GM12878 (cell line): ENCODE data around the gene MATN3. TPM values are rescaled to one million over a fixed set of nuclear protein-coding genes. Genes with fewer than 3 reads are reported as not detected.

Experiments
- ATAC-seq: fragments of 200-7000 bp; cut with Tn5 transposase; 3 replicates; pipeline ENCODE4 v1.9.1; 2020; ENCODE audit warnings: mild to moderate bottlenecking, moderate library complexity
- BruUV-seq: library from RNA; stranded (reverse); fragments of 400-500 nt; replicated peaks from 2 replicates; lab custom pipeline; 2021; lab: Mats Ljungman, UMichigan
- CTCF ChIA-PET: fragments of 300-600 bp; sonication (Branson Sonifier 250); formaldehyde crosslinking; extraction: SDS; loops from one replicate; lab custom pipeline; 2021; ENCODE audit warnings: inconsistent platforms; lab: Yijun Ruan, JAX
- POLR2A ChIA-PET: fragments of 350-600 bp; formaldehyde crosslinking; extraction: SDS; loops from one replicate; lab custom pipeline; 2021; ENCODE audit warnings: inconsistent platforms; lab: Charles Lee
- RAD21 ChIA-PET: fragments of 300-600 bp; sonication (Branson Sonifier 250); formaldehyde crosslinking; loops from one replicate; lab custom pipeline; 2023; ENCODE audit warnings: antibody characterized with exemption; ENCODE audit not compliant: unreplicated experiment; lab: Charles Lee
- SMC1A ChIA-PET: fragments of 300-600 bp; sonication (Branson Sonifier 250); formaldehyde crosslinking; loops from one replicate; lab custom pipeline; 2023; ENCODE audit not compliant: unreplicated experiment, uncharacterized antibody; lab: Charles Lee
- DNase-seq: peaks from one replicate; pipeline ENCODE4 v3.0.0-alpha.2; 2011; ENCODE audit warnings: low read depth, low spot score
- FAIRE-seq: peaks from 3 replicates; lab custom pipeline; 2011; peaks lifted over from hg19 to GRCh38; lab: Jason Lieb, UNC
- H2AFZ ChIP-seq: 2 replicates; pipeline ENCODE4 v1.6.0; 2011; ENCODE audit warnings: low read depth, low read length, control low read depth; ENCODE audit not compliant: control insufficient read depth
- H3K27ac ChIP-seq: 2 replicates; pipeline ENCODE4 v1.5.1; 2011; ENCODE audit warnings: control low read depth; ENCODE audit not compliant: control insufficient read depth, insufficient read depth
- H3K27me3 ChIP-seq, 2 experiments: replicated peaks in 1 of 2; 2 replicates each; pipeline versions ENCODE4 v1.6.0 to v1.6.1; 2011; ENCODE audit warnings: low read length in 1 of 2; ENCODE audit not compliant: control insufficient read depth in 2 of 2, insufficient read depth in 2 of 2
- H3K36me3 ChIP-seq, 2 experiments: 2 replicates each; pipeline ENCODE4 v1.5.1; 2011; ENCODE audit warnings: low read length in 1 of 2; ENCODE audit not compliant: control insufficient read depth in 2 of 2, insufficient read depth in 2 of 2
- H3K4me1 ChIP-seq: 2 replicates; pipeline ENCODE4 v1.6.1; 2011; ENCODE audit warnings: mild to moderate bottlenecking, low read length, moderate library complexity, mixed read lengths; ENCODE audit not compliant: control insufficient read depth, insufficient read depth
- H3K4me2 ChIP-seq: 2 replicates; pipeline ENCODE4 v1.6.0; 2011; ENCODE audit warnings: control low read depth; ENCODE audit not compliant: control insufficient read depth, insufficient read depth
- H3K4me3 ChIP-seq: fragments of 200-600 bp; sonication (generic); 2 replicates; pipeline ENCODE4 v1.5.1; 2016
- H3K79me2 ChIP-seq: 2 replicates; pipeline ENCODE4 v1.6.0; 2011; ENCODE audit warnings: low read length; ENCODE audit not compliant: control insufficient read depth, insufficient read depth
- H3K9ac ChIP-seq: 2 replicates; pipeline ENCODE4 v1.8.0; 2011; ENCODE audit warnings: low read length, control low read depth, mixed read lengths; ENCODE audit not compliant: control insufficient read depth, insufficient read depth
- H3K9me3 ChIP-seq: replicated peaks from 3 replicates; pipeline ENCODE4 v1.5.1; 2011; ENCODE audit warnings: mild to moderate bottlenecking, low read length; ENCODE audit not compliant: control insufficient read depth, insufficient read depth
- H4K20me1 ChIP-seq: 2 replicates; pipeline ENCODE4 v1.6.0; 2011; ENCODE audit not compliant: control insufficient read depth, insufficient read depth
- CREB1 ChIP-seq: IDR thresholded peaks from 2 replicates; pipeline ENCODE4 v1.6.1; 2012; ENCODE audit warnings: low read depth, mild to moderate bottlenecking, inconsistent platforms
- RELA ChIP-seq: fragments of 450-650 bp; IDR thresholded peaks from 2 replicates; pipeline ENCODE4 v1.8.0; 2014; ENCODE audit warnings: borderline replicate concordance; ENCODE audit not compliant: partially characterized antibody
- SMARCA5 ChIP-seq: fragments of 450-650 bp; IDR thresholded peaks from 2 replicates; pipeline ENCODE4 v1.6.1; 2017; ENCODE audit warnings: mild to moderate bottlenecking
- SP1 ChIP-seq: IDR thresholded peaks from one replicate; pipeline ENCODE4 v1.6.1; 2011; ENCODE audit warnings: low read depth, low read length
- TCF12 ChIP-seq: IDR thresholded peaks from 2 replicates; pipeline ENCODE4 v1.6.1; 2011; ENCODE audit warnings: low read depth, mild to moderate bottlenecking, low read length
- WGBS: methylation state at CpG from one replicate; pipeline ENCODE4 v1.1.6; 2016; ENCODE audit warnings: low lambda C conversion rate; ENCODE audit not compliant: insufficient replicate concordance, insufficient coverage; ENCODE audit errors: missing lambda C conversion rate; 5-methylcytosine and 5-hydroxymethylcytosine counted together
- in situ Hi-C: fragments of 300-500 bp; cut with MboI; formaldehyde crosslinking; loops from 9 replicates; pipeline ENCODE4 v1.14.3; 2018; ENCODE audit warnings: mixed read lengths
- intact Hi-C: fragments of 100-400 bp; cut with micrococcal nuclease; formaldehyde crosslinking; loops from one replicate; pipeline ENCODE4 v1.14.2; 2022; ENCODE audit not compliant: unreplicated experiment
- polyA plus RNA-seq, 11 experiments: library from polyadenylated mRNA; depleted of rRNA in 4 of 11; unstranded in 6 of 11; stranded (reverse) in 5 of 11; fragments of >200 nt; fragmentation: Nextera tagmentation in 4 of 11; fragmentation: Illumina TruSeq in 1 of 11; extraction: Ambion mirVana in 4 of 11; extraction: Trizol in 1 of 11; gene quantifications; 1 replicate in 1 of 11; 2 replicates in 10 of 11; pipeline versions ENCODE4 v1.2.1 to v1.2.3, GENCODE V29; 2011 to 2016; ENCODE audit warnings: inconsistent platforms in 2 of 11, missing spikeins in 2 of 11, low read depth in 1 of 11
- total RNA-seq, 4 experiments: library from RNA; depleted of rRNA in 3 of 4; stranded (reverse); fragments of >200 nt in 3 of 4; fragmentation: Illumina TruSeq in 1 of 4; extraction: Trizol in 1 of 4; gene quantifications; 2 replicates each; pipeline versions ENCODE4 v1.2.1 to v1.2.3, GENCODE V29; 2013 to 2021
- TF ChIP-seq, protein P1 (sequence below): fragments of 450-650 bp; IDR thresholded peaks from 2 replicates; pipeline ENCODE4 v1.6.1; 2017; ENCODE audit warnings: mild to moderate bottlenecking, moderate library complexity

Gene MATN3
- total and polyA plus RNA-seq, 10 of the 15 experiments (the other 5 are each of a cell fraction or from before 2014, with no cell fraction given): 0.09 TPM; not detected in 9

DNA sequence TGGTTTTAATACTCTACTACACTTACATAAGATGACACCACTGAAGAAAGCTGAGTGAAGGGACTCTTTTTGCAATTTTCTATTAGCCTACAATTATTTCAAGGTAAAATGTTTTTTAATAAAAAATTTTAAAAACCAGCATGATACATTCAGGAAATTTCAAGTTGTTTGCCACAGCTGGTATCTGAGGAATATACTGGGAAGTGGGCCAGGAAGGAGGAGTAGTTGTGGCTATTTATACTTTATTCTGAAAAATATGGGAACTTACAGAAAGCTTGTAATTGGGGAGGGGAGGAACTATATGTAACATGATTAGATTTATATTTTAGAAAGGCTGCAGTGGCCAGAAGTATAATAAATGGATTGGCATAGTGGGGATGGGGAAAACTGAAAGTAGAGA, 63.4 kb downstream of the MATN3 start (continued):
- no peak for TF ChIP-seq CREB1
- no peak for TF ChIP-seq SMARCA5

DNA sequence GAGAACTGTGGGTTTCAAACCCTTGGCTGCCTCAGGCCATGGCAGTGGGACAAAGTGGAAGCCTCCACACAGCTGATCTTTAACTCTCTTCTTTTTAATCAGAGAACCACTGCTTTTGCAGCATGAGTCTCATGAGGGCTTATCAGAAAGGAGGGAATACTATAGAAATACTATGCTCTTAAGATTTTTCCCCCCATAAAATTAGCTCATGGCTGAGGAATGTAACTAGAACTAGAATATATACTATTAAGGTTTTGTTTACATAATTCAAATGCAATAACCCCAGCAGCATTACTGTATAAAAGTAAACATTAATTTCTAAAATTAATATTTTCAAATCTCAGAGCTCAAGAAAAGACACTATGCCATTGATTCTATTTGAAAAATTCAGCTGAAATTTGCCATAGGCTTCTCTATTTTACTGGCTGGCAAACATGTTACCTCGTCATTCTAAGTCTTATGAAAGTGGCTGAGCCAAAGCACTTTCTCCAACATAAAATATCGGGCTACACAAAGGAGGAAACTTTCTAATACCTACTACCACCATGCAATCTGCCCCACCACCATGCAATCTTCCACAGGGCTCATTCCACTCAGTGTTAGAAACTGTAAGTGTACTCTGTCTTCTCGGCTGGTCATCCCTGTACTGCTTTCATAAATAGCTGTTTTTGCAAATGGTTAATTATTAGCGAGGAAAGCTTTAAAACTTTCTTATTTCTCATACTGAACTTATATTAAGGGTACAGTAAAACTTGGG, 65.1 kb downstream of the MATN3 start:
- no peaks in the 10 kb centered on the region for H4K20me1 ChIP-seq
- RAD21 ChIA-PET: no interaction called here
- SMC1A ChIA-PET: interaction anchor here (0.6 to 1.4 kb wide), 3 partner anchors 12 to 160 kb away, joined by 3 to 6 read pairs (median 4); no protein-coding TSS in a partner anchor
- intact Hi-C loops (no loop called here), in situ Hi-C loops (no loop called here)
- no TSS peak for BruUV-seq
- H3K4me2 ChIP-seq: no peak overlapping the region
- no peaks in the 10 kb centered on the region for H3K36me3 ChIP-seq
- POLR2A ChIA-PET: interaction anchor here (0.6 kb wide), 1 partner anchor 310 kb away, joined by 3 read pairs; no protein-coding TSS in a partner anchor
- ATAC-seq (no peak), FAIRE-seq (no peak), DNase-seq (no peak)
- H2AFZ ChIP-seq: no peak overlapping the region
- H3K9me3 ChIP-seq: no peaks in the 10 kb centered on the region
- no peak overlapping the region for H3K9ac ChIP-seq
- no peak overlapping the region for H3K27ac ChIP-seq
- no peaks in the 10 kb centered on the region for H3K79me2 ChIP-seq
- CTCF ChIA-PET: interaction anchor here (1.1 to 2.1 kb wide), 4 partner anchors 10 to 68 kb away, joined by 3 to 5 read pairs (median 4); no protein-coding TSS in a partner anchor
- WGBS: 88% methylated on average over 4 of the region's 4 CpGs
- H3K4me1 ChIP-seq: no peaks in the 10 kb centered on the region
- no peaks in the 10 kb centered on the region for H3K27me3 ChIP-seq
- H3K4me3 ChIP-seq: no peak overlapping the region
- TF ChIP-seq RELA (no peak), TCF12 (no peak), SP1 (no peak)
- TF ChIP-seq, protein P1, sequence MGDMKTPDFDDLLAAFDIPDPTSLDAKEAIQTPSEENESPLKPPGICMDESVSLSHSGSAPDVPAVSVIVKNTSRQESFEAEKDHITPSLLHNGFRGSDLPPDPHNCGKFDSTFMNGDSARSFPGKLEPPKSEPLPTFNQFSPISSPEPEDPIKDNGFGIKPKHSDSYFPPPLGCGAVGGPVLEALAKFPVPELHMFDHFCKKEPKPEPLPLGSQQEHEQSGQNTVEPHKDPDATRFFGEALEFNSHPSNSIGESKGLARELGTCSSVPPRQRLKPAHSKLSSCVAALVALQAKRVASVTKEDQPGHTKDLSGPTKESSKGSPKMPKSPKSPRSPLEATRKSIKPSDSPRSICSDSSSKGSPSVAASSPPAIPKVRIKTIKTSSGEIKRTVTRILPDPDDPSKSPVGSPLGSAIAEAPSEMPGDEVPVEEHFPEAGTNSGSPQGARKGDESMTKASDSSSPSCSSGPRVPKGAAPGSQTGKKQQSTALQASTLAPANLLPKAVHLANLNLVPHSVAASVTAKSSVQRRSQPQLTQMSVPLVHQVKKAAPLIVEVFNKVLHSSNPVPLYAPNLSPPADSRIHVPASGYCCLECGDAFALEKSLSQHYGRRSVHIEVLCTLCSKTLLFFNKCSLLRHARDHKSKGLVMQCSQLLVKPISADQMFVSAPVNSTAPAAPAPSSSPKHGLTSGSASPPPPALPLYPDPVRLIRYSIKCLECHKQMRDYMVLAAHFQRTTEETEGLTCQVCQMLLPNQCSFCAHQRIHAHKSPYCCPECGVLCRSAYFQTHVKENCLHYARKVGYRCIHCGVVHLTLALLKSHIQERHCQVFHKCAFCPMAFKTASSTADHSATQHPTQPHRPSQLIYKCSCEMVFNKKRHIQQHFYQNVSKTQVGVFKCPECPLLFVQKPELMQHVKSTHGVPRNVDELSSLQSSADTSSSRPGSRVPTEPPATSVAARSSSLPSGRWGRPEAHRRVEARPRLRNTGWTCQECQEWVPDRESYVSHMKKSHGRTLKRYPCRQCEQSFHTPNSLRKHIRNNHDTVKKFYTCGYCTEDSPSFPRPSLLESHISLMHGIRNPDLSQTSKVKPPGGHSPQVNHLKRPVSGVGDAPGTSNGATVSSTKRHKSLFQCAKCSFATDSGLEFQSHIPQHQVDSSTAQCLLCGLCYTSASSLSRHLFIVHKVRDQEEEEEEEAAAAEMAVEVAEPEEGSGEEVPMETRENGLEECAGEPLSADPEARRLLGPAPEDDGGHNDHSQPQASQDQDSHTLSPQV: no peak
